GM12873 (cell line): ENCODE data around the gene TRIM44.

Experiments used
- TF ChIP-seq, protein P1 (sequence below): IDR thresholded peaks from 2 replicates; pipeline ENCODE4 v1.5.1; 2012; ENCODE audit warnings: low read depth, mild to moderate bottlenecking, moderate library complexity, low read length, control low read depth; ENCODE audit not compliant: insufficient read depth; ENCODE audit errors: missing control alignments

TRIM44 gene

DNA sequence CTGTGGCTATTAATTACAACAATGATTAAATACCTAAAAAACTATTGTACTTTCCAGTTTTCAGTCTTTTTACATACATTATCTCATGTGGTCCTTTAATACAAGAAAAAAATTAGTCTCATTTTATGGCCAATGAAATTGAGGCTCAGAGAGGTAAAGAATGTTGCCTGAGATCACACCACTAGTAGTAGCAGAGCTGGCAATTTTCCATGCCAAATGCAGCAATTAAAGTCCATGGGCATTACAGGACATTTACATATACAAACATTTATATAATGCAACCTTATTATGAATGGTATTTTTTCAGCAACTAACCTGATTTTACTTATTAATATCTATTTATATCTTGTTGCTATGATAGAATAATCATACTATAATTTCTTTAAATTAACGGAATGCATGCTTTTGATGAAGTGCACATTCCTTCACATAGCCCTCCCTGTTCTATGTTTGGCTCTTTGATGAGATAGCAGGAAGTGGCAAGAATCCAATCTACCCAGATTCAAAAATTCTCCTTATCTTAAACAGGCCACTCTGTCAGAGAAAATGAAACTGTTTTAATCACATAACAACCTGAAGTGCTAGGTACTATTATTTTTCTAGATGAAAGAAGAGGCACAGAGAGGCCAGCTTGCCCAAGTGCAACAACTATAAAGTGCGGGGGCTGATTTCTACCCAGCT is 160.4 kb downstream of the TRIM44 start:
- TF ChIP-seq, protein P1, sequence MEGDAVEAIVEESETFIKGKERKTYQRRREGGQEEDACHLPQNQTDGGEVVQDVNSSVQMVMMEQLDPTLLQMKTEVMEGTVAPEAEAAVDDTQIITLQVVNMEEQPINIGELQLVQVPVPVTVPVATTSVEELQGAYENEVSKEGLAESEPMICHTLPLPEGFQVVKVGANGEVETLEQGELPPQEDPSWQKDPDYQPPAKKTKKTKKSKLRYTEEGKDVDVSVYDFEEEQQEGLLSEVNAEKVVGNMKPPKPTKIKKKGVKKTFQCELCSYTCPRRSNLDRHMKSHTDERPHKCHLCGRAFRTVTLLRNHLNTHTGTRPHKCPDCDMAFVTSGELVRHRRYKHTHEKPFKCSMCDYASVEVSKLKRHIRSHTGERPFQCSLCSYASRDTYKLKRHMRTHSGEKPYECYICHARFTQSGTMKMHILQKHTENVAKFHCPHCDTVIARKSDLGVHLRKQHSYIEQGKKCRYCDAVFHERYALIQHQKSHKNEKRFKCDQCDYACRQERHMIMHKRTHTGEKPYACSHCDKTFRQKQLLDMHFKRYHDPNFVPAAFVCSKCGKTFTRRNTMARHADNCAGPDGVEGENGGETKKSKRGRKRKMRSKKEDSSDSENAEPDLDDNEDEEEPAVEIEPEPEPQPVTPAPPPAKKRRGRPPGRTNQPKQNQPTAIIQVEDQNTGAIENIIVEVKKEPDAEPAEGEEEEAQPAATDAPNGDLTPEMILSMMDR = no peak

DNA sequence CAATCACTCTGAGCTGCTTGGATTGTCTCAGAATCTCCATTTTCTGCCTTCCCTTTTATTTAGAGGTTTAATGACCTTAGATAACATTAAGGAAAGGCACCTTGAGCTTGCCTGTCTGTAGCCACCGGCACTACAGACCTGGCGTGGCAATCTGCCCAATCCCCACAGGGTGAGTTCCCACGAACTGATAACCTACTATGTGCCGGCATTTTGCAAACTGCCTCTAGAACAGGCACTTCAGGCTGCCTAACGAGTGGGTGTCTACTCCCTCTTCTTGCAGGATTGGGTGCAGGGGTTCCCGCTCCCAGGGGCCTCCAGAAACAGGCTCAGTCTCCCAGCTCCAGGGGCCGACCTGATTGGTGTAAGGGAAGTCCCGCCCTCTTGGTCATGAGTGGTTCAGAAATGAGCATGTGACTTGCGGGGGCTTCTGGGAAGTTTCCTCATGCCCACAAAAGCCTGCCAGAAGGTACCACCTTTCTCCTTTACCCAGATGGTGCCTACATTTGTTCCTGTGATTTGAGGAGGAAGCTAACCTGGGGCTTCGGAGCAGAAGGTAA is 161.2 kb downstream of the TRIM44 start:
- TF ChIP-seq, protein P1 = no peak

DNA sequence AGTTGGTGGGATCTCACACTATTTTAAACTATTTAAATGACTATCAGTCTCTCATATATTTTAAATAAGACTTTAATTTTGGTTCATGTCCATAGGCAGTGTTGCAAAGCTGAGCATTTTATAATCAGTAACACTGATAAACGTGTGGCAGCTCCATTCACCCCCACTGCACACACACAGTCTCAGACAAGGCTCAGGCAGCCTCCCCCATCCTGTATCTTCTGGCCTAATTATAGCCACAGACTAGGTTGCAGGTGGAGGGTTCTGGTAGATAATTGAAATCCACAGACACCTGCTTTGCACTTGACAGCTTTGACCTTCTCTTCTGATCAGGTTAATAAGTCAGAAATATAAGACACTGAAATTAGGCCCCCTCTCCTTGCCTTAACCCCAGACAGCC is 162.8 kb downstream of the TRIM44 start:
- TF ChIP-seq, protein P1 = no peak

DNA sequence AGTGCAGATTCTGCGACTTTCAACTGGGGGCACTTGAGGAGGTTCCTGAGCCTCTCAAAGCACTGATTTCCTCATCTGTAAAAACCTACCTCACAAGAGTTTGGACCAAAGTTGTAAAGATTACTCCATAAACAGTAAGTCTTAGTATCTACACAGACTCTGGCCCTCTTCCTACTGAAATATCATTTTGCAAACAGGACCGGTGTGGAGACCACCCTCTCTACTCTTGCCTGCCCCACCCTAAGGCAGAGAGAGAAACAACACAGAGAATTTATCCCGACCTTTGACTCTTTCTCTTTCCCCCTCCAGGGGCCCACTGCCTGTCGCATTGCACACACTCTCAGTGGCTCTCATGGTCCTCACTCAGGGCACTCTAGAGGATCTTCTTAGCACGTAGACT is 163.4 kb downstream of the TRIM44 start:
- TF ChIP-seq, protein P1 = no peak

DNA sequence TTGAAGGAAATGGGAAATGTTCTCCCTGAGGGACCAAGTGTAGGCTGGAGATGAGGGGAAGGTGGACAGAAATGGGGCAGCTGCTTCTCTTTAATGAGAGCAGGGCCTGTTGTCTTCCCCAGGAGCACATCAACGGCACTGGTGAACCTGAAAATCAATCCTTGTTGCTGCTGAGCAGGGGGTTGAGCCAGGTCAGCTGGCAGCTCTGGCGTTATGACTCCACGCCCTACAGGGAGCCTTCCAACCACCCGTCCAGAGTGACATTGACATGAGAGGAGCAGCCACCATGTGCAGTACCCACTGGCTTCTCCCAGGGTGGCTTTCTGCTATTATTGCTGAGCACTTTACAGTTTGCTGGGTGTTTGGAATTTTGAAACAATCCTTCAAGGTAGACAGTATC is 164.4 kb downstream of the TRIM44 start:
- TF ChIP-seq, protein P1 = no peak

DNA sequence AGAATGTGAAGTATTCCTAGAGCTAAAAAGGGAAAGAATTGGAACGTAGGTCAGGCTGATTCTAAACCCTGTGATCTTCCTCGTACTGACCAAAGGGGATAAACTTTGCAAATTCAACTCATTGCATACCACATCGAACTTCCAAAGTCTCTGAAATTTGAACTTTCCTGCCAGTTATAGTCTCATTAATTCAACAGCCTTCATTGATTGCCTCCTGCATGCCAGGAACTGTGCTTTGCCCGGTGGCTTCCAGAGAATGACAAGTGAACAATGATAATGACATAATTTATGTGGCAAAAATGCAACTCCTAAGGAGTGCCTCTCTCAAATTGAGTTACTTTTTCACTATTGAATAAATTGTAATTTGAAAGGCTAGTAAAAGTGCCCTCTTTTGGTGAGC is 173.6 kb downstream of the TRIM44 start:
- TF ChIP-seq, protein P1 = no peak

DNA sequence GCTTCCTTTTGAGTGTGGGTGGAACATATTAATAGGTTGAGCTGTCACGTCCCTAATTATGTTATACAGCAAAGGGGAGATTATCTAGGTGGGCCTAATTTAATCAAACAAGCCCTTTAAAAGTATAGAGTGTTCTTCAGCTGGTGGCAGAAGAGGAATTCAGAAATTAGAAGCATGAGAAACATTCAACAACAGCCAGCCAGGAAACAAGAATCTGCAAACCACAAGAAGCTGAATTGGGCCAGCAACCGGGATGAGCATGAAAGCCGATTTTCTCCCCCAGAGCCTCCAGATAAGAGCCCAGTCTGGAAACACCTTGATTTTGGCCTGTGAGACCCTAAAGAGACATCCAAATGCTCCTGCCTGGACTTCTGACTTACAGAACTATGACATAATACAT is 175.5 kb downstream of the TRIM44 start:
- TF ChIP-seq, protein P1 = no peak
